Effector memory CD8-positive, alpha-beta T cell (primary cell): ENCODE data around the gene KIRREL1.
"Not testable (repeated sequence)": the region's sequence is repeated elsewhere in the genome, so short reads cannot be mapped to it uniquely, and the experiment has no call there.

Source experiments
- ATAC-seq: fragments of 150-1000 bp; cut with Tn5 transposase; replicated peaks from 2 replicates; pipeline ENCODE4 v1.10.0; 2021; ENCODE audit warnings: mild to moderate bottlenecking, moderate library complexity
- DNase-seq, 3 experiments: peaks; one replicate each; pipeline ENCODE4 v3.0.0; 2021
- H3K27ac Mint-ChIP-seq, 2 donors: one replicate each; pipeline ENCODE4 v1.8.0; 2022; ENCODE audit warnings: mild to moderate bottlenecking in 2 of 2, mixed read lengths in 2 of 2, moderate library complexity in 2 of 2
- H3K27me3 Mint-ChIP-seq, 2 donors: one replicate each; pipeline ENCODE4 v1.8.0; 2022; ENCODE audit warnings: mixed read lengths in 2 of 2
- H3K36me3 Mint-ChIP-seq: one replicate; pipeline ENCODE4 v1.8.0; 2022; ENCODE audit warnings: mild to moderate bottlenecking, moderate library complexity, mixed read lengths; ENCODE audit not compliant: insufficient read depth
- H3K4me1 Mint-ChIP-seq, 2 donors: one replicate each; pipeline ENCODE4 v1.8.0; 2022; ENCODE audit warnings: low read depth in 2 of 2, mixed read lengths in 2 of 2
- H3K4me3 Mint-ChIP-seq, 2 donors: one replicate each; pipeline ENCODE4 v1.8.0; 2022; ENCODE audit warnings: mild to moderate bottlenecking in 2 of 2, mixed read lengths in 2 of 2, moderate library complexity in 2 of 2
- H3K9me3 Mint-ChIP-seq, 2 donors: one replicate each; pipeline ENCODE4 v1.8.0; 2022; ENCODE audit warnings: mixed read lengths in 2 of 2

Gene KIRREL1

DNA sequence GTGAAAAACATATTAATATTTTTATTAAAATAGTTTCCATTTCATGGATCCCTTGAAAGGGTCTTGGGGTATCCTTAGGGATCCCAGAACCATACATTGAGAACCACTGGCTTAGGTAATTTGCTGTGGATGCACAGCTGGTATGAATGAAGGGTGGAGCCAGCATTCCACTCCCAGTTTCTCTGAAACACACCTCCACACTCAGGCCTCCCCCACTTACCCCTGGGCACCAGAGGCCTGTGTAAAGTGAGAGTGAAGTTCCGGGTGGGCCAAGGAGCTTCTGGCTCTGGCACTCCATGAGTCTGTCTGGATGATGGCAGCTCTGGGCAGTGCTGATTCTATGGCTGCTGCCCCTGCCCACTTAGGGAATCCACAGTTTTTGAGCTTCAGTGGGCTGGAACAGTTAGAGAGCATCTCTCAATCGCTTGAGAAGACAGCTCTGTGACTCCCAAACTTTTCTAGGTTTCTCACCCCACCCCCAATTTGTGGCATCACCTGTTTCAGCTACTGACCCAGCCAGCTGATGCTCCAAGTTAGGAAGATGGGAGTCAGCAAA lies 129.5 kb downstream of the KIRREL1 start:
- Mint-ChIP-seq H3K27me3 (peaks cover 57 to 90% of the 10 kb centered on the region in 2 donors), H3K4me1 (peaks cover 3 to 5% of the 10 kb centered on the region in 2 donors), H3K36me3 (no peaks in the 10 kb centered on the region), H3K9me3 (no peaks in the 10 kb centered on the region), H3K4me3 (no peak overlapping the region), H3K27ac (no peak overlapping the region)
- DNase-seq (no peak), ATAC-seq (no peak)

DNA sequence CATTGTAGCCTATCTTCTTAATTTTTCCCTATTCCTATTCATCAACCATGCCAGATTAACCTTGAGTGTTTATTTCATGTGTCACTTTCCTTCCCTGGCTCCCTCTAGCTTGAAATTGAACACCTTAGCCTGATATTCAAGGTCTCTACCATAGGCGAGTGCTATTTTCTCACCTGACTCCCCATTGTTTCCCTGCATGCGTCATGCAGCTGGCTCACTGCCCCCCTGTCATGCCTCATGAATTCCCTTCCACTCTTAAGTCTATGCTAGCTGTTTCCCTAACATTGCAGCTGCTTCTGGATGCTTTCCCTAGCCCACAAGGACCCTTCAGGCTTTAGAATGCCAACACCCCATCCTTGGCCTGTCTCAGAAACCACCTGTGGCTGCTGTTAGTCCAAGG lies 130.6 kb downstream of the KIRREL1 start:
- H3K9me3 Mint-ChIP-seq, result no peaks in the 10 kb centered on the region
- no peak for DNase-seq

DNA sequence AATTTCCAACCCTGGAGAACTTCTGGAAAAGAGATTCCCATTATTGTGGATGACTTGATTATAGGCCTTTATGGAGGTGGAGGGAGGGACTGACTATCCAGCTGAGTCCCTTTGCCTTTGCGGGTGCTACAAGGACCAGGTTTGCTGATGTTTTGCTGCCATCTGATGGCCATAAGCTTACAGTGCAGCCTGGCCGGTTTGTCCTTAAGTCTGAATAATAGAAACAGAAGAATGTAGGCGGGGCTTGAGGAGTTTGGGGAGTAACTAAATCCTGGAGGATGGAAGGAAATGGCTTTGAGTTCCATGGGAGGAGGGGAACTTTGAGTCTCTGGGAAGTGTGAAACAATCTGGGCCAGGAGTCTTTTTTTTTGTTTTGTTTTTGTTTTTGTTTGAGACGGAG lies 131.6 kb downstream of the KIRREL1 start:
- Mint-ChIP-seq H3K4me1 (no peaks in the 10 kb centered on the region), H3K27me3 (peaks cover 47 to 76% of the 10 kb centered on the region in 2 donors), H3K36me3 (no peaks in the 10 kb centered on the region), H3K9me3 (no peaks in the 10 kb centered on the region), H3K4me3 (no peak overlapping the region), H3K27ac (no peak overlapping the region)
- peak; percentile 61 to 74 (median 61) for DNase-seq
- ATAC-seq, result peak; percentile 82

More for the DNA sequence above, 130.6 kb downstream of the KIRREL1 start:
- ATAC-seq, result no peak
- H3K27me3 Mint-ChIP-seq, result peaks cover 49 to 82% of the 10 kb centered on the region in 2 donors
- H3K4me3 Mint-ChIP-seq, result no peak overlapping the region
- no peak overlapping the region for H3K27ac Mint-ChIP-seq
- H3K36me3 Mint-ChIP-seq, result no peaks in the 10 kb centered on the region
- no peaks in the 10 kb centered on the region for H3K4me1 Mint-ChIP-seq

DNA sequence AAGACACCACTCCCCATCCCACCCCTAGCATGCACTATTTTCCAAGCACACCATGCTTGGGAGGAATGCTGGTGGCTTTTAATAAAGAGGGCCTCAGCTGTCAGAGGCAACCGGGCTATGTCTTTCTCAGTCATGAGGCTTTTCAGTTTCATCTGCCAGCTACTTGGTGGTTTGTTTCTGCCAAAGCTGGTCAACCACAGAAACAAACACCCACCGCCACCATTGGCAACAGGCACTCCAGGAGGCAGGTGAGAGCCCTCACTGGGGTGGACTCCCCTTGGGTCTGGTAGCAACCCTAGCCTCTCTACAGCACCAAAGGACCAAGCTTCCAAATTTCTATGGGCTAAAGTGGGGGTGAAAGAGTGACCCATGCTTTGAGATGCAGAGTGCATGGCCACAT lies 133.0 kb downstream of the KIRREL1 start:
- ATAC-seq (no peak), DNase-seq (no peak)
- Mint-ChIP-seq H3K4me1 (no peaks in the 10 kb centered on the region), H3K36me3 (no peaks in the 10 kb centered on the region), H3K9me3 (no peaks in the 10 kb centered on the region), H3K4me3 (no peak overlapping the region), H3K27me3 (peaks cover 32 to 63% of the 10 kb centered on the region in 2 donors), H3K27ac (no peak overlapping the region)

DNA sequence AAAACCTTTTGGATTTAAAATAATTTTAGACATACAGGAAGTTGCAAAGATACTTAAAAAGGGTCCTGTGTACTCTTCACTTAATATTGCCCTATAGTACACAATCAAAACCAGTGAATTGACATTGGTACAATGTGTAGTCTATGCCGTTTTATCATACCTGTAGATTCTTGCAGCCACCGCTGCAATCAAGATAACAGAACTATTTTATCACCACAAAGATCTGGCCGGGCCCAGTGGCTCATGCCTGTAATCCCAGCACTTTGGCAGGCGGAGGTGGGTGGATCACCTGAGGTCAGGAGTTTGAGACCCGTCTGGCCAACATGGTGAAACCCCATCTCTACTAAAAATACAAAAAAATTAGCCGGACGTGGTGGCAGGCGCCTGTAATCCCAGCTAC lies 135.1 kb downstream of the KIRREL1 start:
- H3K27ac Mint-ChIP-seq, result not testable (repeated sequence)

DNA sequence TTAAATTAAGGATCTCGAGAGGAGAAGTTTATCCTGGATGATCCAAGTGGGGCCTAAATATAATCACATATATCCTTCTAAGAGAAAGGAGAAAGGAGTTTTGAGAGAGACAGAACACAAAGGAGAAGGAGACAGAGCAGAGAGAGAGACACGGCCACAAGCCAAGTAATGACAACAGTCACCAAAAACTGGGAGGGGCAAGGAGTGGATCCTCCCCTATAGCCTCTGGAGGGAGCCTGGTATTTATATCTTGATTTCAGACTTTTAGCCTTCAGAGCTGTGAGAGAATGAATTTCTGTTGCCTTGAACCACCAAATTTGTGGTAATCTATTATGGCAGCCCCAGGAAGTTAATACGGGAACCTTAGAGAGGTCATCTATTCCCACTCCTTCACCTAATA lies 137.8 kb downstream of the KIRREL1 start:
- Mint-ChIP-seq H3K36me3 (no peaks in the 10 kb centered on the region), H3K27ac (no peak overlapping the region), H3K4me1 (no peaks in the 10 kb centered on the region), H3K9me3 (no peaks in the 10 kb centered on the region), H3K4me3 (no peak overlapping the region), H3K27me3 (peaks cover 5 to 35% of the 10 kb centered on the region in 2 donors)
- ATAC-seq (no peak), DNase-seq (no peak)

More for the DNA sequence above, 135.1 kb downstream of the KIRREL1 start:
- H3K27me3 Mint-ChIP-seq, result peaks cover 23 to 62% of the 10 kb centered on the region in 2 donors
- H3K4me3 Mint-ChIP-seq, DNase-seq, H3K36me3 Mint-ChIP-seq, H3K9me3 Mint-ChIP-seq, ATAC-seq, H3K4me1 Mint-ChIP-seq: not testable (repeated sequence)

DNA sequence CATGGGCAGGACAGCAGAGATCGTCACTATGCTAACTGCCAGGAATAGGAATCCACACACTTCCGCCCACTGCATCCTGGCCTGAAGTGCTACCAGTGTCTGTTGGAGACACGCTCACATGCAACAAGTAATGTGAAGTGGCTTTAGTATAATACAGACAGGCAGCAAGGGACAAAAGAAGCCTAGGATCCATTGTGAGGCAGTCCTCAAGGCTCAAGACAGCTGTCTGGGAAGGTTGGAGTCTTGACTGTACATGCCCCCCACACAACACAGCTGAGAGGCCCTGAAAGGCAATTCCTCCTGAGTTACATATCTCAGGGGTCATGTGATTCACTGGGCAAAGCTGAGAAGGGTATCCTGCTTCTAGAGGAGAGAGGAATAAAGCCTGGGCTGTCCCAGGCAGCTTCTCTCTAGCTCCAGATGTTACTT lies 147.3 kb downstream of the KIRREL1 start:
- DNase-seq, result no peak
- H3K36me3 Mint-ChIP-seq, result no peaks in the 10 kb centered on the region
- H3K4me3 Mint-ChIP-seq, result no peak overlapping the region
- peaks cover 6 to 15% of the 10 kb centered on the region in 2 donors for H3K27me3 Mint-ChIP-seq
- no peak for ATAC-seq
- H3K27ac Mint-ChIP-seq, result no peak overlapping the region
- H3K9me3 Mint-ChIP-seq, result no peaks in the 10 kb centered on the region
- no peaks in the 10 kb centered on the region for H3K4me1 Mint-ChIP-seq

DNA sequence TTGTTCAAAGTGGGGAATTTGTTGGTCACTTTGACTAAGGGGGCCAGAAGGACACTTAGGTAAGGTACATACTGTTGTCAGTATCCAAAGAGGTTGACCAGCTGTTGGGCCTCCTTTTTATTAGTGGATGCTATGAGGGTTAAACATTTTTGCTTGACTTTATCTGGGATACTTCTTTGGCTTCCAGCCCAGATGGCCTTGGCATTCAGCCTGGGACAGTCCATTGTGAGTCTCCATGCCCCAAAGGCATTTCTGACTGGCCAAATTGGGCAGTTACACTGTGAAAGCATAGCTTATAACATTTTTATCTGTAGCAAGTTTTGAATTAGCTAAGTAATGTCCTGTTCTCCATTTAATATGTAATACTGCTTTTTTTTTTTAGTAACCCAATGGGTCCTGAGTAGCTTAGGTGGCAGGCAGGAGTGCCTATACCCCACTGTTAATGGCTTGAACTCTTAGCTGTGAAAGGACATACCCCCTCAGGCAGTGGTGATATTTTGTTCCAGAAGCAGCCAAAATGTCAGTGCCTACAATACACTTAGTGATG lies 151.8 kb downstream of the KIRREL1 start:
- no peak overlapping the region for H3K27ac Mint-ChIP-seq
- peaks cover 7% of the 10 kb centered on the region for H3K36me3 Mint-ChIP-seq
- no peak overlapping the region for H3K4me3 Mint-ChIP-seq
- no peaks in the 10 kb centered on the region for H3K9me3 Mint-ChIP-seq
- H3K4me1 Mint-ChIP-seq, result peaks cover 13 to 18% of the 10 kb centered on the region in 2 donors
- peaks cover 0 to 6% of the 10 kb centered on the region in 2 donors for H3K27me3 Mint-ChIP-seq
- ATAC-seq (no peak), DNase-seq (no peak)

DNA sequence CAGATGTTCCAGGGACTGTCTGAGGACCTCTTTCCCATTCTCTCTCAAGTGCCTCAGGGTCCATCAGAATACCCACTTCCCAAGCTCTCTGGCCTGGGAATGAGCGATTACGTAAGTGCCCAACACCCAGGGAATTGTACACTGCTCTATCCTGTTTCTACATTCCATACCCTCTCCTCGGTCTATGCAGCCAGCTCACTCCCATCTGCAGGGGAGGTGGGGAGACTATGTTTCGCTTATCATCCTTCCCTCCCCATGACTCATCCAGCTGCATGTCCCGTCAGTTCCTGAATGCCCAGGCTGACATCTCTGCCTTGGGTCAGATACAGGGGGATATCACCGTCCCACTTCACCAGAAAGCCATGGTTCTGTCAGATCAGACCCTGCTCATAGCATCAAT lies 152.7 kb downstream of the KIRREL1 start:
- Mint-ChIP-seq H3K9me3 (no peaks in the 10 kb centered on the region), H3K4me3 (no peak overlapping the region), H3K27me3 (no peaks in the 10 kb centered on the region), H3K4me1 (peaks cover 17 to 26% of the 10 kb centered on the region in 2 donors), H3K27ac (no peak overlapping the region), H3K36me3 (peaks cover 7% of the 10 kb centered on the region)
- no peak for DNase-seq
- no peak for ATAC-seq

DNA sequence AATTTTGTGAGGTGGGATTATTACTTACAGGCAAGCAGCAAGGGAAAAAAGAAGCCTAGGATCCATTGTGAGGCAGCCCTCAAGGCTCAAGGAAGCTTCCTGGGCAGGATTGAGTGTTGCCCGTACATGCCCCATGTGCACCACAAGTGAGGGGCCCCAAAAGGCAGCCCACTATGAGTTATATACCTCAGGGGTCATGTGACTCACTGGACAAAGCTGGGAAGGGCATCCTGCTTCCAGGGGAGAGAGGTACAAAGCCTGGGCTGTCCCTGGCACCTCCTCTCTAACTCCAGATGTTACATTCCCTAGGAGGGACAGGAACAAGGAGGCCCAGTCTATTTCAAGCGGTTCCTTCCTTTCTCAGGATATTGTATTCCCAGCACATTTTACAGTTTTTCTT lies 153.3 kb downstream of the KIRREL1 start:
- DNase-seq (no peak), ATAC-seq (no peak)
- Mint-ChIP-seq H3K4me3 (no peak overlapping the region), H3K9me3 (no peaks in the 10 kb centered on the region), H3K27ac (no peak overlapping the region), H3K36me3 (peaks cover 7% of the 10 kb centered on the region), H3K27me3 (no peaks in the 10 kb centered on the region), H3K4me1 (peaks cover 17 to 26% of the 10 kb centered on the region in 2 donors)

DNA sequence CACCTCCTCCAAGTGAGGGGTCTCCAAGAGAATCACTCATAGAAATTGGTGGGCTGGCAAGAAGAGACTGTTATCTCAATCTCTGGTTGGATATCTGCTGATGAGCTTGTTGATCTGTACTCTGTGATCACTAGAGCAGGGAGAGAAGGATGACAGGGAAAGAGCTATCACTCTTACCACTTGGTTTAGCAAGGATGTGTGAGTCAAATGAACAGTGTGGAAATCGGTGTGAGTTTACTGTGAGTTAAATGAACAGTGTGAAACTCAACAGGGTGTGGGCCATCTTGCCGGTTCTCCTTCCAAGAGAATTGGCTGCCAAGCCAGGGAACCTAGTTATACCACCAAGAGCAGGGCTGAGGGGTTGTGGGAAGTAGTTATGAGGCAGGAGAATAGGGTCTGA lies 154.0 kb downstream of the KIRREL1 start:
- H3K4me1 Mint-ChIP-seq, result peaks cover 17 to 26% of the 10 kb centered on the region in 2 donors
- H3K9me3 Mint-ChIP-seq, result no peaks in the 10 kb centered on the region
- no peak for ATAC-seq
- H3K27me3 Mint-ChIP-seq, result no peaks in the 10 kb centered on the region
- peak overlapping the region in 1 of 2 donors; percentile 7 for H3K27ac Mint-ChIP-seq
- no peak for DNase-seq
- H3K36me3 Mint-ChIP-seq, result peaks cover 7% of the 10 kb centered on the region
- H3K4me3 Mint-ChIP-seq, result no peak overlapping the region

DNA sequence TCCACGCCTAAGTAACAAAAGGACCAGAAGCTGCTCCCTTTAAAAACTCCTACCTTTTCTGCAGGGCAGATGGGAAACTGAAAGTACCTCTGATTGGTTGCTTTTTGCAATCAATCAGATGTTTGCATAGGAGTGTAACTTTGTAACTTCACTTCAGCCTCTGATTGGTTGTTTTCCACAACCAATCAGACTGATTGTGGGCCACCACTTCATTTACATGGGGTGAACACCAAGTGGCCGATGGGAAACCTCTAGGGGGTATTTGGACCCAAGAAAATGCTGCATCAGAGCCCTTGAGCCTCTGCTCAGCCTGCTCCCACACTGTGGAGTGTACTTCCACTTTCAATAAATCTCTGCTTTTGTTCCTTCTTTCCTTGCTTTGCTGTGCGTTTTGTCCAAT lies 154.4 kb downstream of the KIRREL1 start:
- H3K27ac Mint-ChIP-seq, result peak overlapping the region in 1 of 2 donors; percentile 8
- H3K9me3 Mint-ChIP-seq, result no peaks in the 10 kb centered on the region
- H3K4me1 Mint-ChIP-seq, result peaks cover 17 to 26% of the 10 kb centered on the region in 2 donors
- no peaks in the 10 kb centered on the region for H3K27me3 Mint-ChIP-seq
- H3K36me3 Mint-ChIP-seq, result peaks cover 7% of the 10 kb centered on the region
- DNase-seq (no peak), ATAC-seq (no peak)
- H3K4me3 Mint-ChIP-seq, result no peak overlapping the region

DNA sequence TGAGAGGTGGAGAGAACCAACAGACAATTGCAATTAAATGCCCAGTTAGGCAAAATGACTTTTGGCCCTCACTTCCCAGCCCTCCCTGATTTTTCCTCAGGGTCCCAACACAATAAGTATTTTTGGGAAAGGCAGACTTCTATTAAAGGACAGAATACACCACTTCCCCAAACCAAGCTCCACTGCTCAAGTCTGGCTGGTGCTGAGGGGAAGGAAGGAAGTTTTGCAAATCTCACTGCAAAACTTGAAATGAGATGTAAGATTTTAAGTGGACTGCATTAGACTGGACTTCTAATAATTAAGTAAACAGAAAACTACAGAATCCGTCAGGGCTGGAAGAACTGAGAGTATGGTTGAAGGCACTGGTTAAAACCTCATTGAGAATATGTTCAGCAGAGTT lies 155.0 kb downstream of the KIRREL1 start:
- Mint-ChIP-seq H3K27ac (peak overlapping the region; percentile 8 to 85), H3K9me3 (no peaks in the 10 kb centered on the region), H3K27me3 (peaks cover 0 to 2% of the 10 kb centered on the region in 2 donors), H3K4me3 (peak overlapping the region; percentile 89 to 91), H3K4me1 (peaks cover 17 to 26% of the 10 kb centered on the region in 2 donors), H3K36me3 (peaks cover 7% of the 10 kb centered on the region)
- no peak for ATAC-seq
- DNase-seq, result no peak

DNA sequence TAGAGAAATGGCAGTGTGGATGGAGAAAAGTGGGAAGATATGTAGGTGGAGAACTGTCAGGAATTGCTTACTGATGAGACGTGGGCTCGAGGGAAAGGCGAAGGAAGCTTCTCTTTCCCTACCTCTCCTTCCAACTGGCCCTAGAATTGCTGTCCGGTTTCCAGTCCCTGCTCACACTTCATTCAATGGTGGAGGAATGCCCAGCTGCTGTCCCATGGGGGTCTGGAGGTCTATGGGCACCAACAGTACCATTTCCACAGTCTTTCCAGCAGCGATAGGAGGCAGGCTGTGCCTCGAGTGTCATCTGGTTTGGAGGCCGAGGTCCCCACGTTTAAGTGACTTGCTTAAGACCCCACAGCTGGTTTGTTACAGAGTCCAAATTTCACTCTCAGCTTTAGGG lies 155.7 kb downstream of the KIRREL1 start:
- ATAC-seq (peak; percentile 14), DNase-seq (peak in 1 of 3 experiments; percentile 4)
- H3K27ac Mint-ChIP-seq, result peak overlapping the region; percentile 85 to 92
- H3K27me3 Mint-ChIP-seq, result peaks cover 7 to 9% of the 10 kb centered on the region in 2 donors
- H3K4me3 Mint-ChIP-seq, result peak overlapping the region; percentile 89 to 91
- H3K4me1 Mint-ChIP-seq, result peaks cover 17 to 26% of the 10 kb centered on the region in 2 donors
- no peaks in the 10 kb centered on the region for H3K9me3 Mint-ChIP-seq
- peaks cover 7% of the 10 kb centered on the region for H3K36me3 Mint-ChIP-seq
